Measurements from ENCODE around the gene GALNT2.

The GALNT2 gene

DNA sequence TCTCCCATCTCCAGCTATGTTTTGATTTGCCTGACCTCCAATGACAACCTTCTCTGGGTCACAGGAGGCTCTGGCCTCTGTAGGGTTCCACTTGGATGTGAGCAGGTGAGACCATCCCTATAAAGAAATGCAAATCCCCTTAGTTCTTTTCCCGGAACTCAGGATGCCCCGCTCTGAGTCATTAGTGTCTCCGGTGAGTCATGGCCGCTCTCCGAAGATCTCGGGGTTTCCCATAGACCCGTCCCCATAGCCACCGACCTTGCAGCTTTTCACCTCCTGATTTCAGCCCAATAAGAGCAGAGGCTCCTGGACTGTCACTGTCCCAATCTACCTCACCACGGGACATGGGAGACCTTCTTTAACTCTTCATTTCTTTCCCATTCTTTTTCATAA is 260.9 kb downstream of the GALNT2 start:
- DNase-seq (ENCODE audit: low read depth in 1 of 2, low spot score in 1 of 2): no peak
- TF ChIP-seq POLR2AphosphoS5 (IDR thresholded peaks at IDR 0.05; ENCODE audit: low read depth) (no peak), GABPA (IDR thresholded peaks at IDR 0.05; ENCODE audit: low read depth) (no peak), SPI1 (IDR thresholded peaks at IDR 0.05; ENCODE audit: borderline replicate concordance, low read depth) (no peak)
- TF ChIP-seq, protein P1, sequence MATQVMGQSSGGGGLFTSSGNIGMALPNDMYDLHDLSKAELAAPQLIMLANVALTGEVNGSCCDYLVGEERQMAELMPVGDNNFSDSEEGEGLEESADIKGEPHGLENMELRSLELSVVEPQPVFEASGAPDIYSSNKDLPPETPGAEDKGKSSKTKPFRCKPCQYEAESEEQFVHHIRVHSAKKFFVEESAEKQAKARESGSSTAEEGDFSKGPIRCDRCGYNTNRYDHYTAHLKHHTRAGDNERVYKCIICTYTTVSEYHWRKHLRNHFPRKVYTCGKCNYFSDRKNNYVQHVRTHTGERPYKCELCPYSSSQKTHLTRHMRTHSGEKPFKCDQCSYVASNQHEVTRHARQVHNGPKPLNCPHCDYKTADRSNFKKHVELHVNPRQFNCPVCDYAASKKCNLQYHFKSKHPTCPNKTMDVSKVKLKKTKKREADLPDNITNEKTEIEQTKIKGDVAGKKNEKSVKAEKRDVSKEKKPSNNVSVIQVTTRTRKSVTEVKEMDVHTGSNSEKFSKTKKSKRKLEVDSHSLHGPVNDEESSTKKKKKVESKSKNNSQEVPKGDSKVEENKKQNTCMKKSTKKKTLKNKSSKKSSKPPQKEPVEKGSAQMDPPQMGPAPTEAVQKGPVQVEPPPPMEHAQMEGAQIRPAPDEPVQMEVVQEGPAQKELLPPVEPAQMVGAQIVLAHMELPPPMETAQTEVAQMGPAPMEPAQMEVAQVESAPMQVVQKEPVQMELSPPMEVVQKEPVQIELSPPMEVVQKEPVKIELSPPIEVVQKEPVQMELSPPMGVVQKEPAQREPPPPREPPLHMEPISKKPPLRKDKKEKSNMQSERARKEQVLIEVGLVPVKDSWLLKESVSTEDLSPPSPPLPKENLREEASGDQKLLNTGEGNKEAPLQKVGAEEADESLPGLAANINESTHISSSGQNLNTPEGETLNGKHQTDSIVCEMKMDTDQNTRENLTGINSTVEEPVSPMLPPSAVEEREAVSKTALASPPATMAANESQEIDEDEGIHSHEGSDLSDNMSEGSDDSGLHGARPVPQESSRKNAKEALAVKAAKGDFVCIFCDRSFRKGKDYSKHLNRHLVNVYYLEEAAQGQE (IDR thresholded peaks at IDR 0.05; ENCODE audit: insufficient replicate concordance, low read depth): no peak
- TF ChIP-seq, protein P2, sequence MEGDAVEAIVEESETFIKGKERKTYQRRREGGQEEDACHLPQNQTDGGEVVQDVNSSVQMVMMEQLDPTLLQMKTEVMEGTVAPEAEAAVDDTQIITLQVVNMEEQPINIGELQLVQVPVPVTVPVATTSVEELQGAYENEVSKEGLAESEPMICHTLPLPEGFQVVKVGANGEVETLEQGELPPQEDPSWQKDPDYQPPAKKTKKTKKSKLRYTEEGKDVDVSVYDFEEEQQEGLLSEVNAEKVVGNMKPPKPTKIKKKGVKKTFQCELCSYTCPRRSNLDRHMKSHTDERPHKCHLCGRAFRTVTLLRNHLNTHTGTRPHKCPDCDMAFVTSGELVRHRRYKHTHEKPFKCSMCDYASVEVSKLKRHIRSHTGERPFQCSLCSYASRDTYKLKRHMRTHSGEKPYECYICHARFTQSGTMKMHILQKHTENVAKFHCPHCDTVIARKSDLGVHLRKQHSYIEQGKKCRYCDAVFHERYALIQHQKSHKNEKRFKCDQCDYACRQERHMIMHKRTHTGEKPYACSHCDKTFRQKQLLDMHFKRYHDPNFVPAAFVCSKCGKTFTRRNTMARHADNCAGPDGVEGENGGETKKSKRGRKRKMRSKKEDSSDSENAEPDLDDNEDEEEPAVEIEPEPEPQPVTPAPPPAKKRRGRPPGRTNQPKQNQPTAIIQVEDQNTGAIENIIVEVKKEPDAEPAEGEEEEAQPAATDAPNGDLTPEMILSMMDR (IDR thresholded peaks at IDR 0.05; ENCODE audit: insufficient read depth, low read length): no peak
- H3K4me3 ChIP-seq (replicated peaks; ENCODE audit: insufficient read depth, low read length): no peak overlapping the region
- H3K27me3 ChIP-seq (ENCODE audit: insufficient read depth, poor library complexity, severe bottlenecking): no peaks in the 10 kb centered on the region
- no peak overlapping the region for H3K27ac ChIP-seq (replicated peaks)

DNA sequence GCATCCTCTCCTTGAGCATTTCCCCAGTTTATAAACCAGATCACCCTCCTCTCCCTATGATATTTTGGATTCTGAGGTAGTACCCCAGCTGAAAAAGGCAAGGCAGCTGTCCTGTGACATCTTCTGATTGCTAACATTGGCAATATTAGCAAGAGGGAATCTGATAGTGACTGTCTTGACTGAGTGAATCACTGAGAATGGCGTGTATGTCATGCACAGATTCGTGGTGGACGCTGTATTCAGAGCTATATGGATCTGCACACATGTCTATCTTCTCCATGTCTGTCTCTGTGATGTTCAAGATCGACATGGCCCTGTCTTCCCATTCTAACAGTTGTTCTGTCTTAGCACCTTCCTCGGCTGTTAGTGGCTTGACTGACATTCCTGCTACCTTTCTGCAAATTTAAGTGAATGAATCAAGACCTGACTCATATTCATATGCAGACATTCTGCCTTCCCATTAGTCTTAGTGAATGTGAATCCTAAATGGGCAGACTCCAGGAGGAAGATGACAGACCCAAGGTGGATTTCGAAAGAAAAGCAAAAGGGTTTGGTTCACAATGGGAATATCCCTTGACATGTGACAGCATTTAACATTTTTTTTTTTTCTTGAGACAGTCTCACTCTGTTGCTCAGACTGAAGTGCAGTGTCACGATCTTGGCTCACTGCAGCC is 261.4 kb downstream of the GALNT2 start:
- H3K27ac ChIP-seq (replicated peaks): no peak overlapping the region
- H3K4me3 ChIP-seq (replicated peaks; ENCODE audit: insufficient read depth, low read length): no peak overlapping the region
- no peak for TF ChIP-seq POLR2AphosphoS5 (IDR thresholded peaks at IDR 0.05; ENCODE audit: low read depth)
- TF ChIP-seq GABPA (IDR thresholded peaks at IDR 0.05; ENCODE audit: low read depth): no peak
- TF ChIP-seq, protein P2 (IDR thresholded peaks at IDR 0.05; ENCODE audit: insufficient read depth, low read length): no peak
- no peak for TF ChIP-seq SPI1 (IDR thresholded peaks at IDR 0.05; ENCODE audit: borderline replicate concordance, low read depth)
- TF ChIP-seq, protein P1 (IDR thresholded peaks at IDR 0.05; ENCODE audit: insufficient replicate concordance, low read depth): no peak
- H3K27me3 ChIP-seq (ENCODE audit: insufficient read depth, poor library complexity, severe bottlenecking): no peaks in the 10 kb centered on the region
- DNase-seq (ENCODE audit: low read depth in 1 of 2, low spot score in 1 of 2): no peak

- Histone ChIP-seq H3K27ac (replicated peaks) (no peak overlapping the region), H3K27me3 (ENCODE audit: insufficient read depth, poor library complexity, severe bottlenecking) (no peaks in the 10 kb centered on the region), H3K4me3 (replicated peaks; ENCODE audit: insufficient read depth, low read length) (no peak overlapping the region)
- TF ChIP-seq POLR2AphosphoS5 (IDR thresholded peaks at IDR 0.05; ENCODE audit: low read depth): no peak
- peak; percentile 79 for TF ChIP-seq SPI1 (IDR thresholded peaks at IDR 0.05; ENCODE audit: borderline replicate concordance, low read depth)
- DNase-seq (ENCODE audit: low read depth in 1 of 2, low spot score in 1 of 2): peak in 1 of 2 experiments; percentile 29
These were observed 263.1 kb downstream of the GALNT2 start for GRCh38 chr1:230330157-230330556.
